Activated CD8-positive, alpha-beta memory T cell treated with anti-CD3 and anti-CD28 coated beads, Interleukin-2, amount 50 U/mL, for 24 hours (primary cell): ENCODE data around the gene NXN.
"Not testable (repeated sequence)": the region's sequence is repeated elsewhere in the genome, so short reads cannot be mapped to it uniquely, and the experiment has no call there.

ENCODE experiments used
- DNase-seq: peaks from one replicate; pipeline ENCODE4 v3.0.0-alpha.2; 2020; ENCODE audit errors: extremely low read depth

Gene NXN

GRCh38 chr17:979212-979538 lies 401 bp downstream of the NXN start:
- DNase-seq, result no peak

- DNase-seq, result no peak
Measured at GRCh38 chr17:978103-979093, 1.2 kb downstream of the NXN start.

GRCh38 chr17:977166-977565 lies 2.4 kb downstream of the NXN start:
- no peak for DNase-seq

- no peak for DNase-seq
Measured at GRCh38 chr17:976312-976711, 3.3 kb downstream of the NXN start.

- DNase-seq, result no peak
Measured at GRCh38 chr17:975371-975915, 4.1 kb downstream of the NXN start.

GRCh38 chr17:974778-975177 lies 4.8 kb downstream of the NXN start:
- DNase-seq, result not testable (repeated sequence)

- no peak for DNase-seq
Measured at GRCh38 chr17:973053-973452, 6.5 kb downstream of the NXN start.

- DNase-seq, result not testable (repeated sequence)
Measured at GRCh38 chr17:971861-972260, 7.7 kb downstream of the NXN start.

GRCh38 chr17:970364-970763 lies 9.2 kb downstream of the NXN start:
- DNase-seq, result no peak

- no peak for DNase-seq
Measured at GRCh38 chr17:969811-970355, 9.7 kb downstream of the NXN start.

GRCh38 chr17:968812-969730 lies 10.5 kb downstream of the NXN start:
- DNase-seq, result no peak

GRCh38 chr17:967122-967521 lies 12.5 kb downstream of the NXN start:
- no peak for DNase-seq

GRCh38 chr17:965311-965989 lies 14.1 kb downstream of the NXN start:
- DNase-seq, result no peak

GRCh38 chr17:964876-965275 lies 14.7 kb downstream of the NXN start:
- no peak for DNase-seq

- no peak for DNase-seq
Measured at GRCh38 chr17:962670-963069, 16.9 kb downstream of the NXN start.

- DNase-seq, result no peak
Measured at GRCh38 chr17:962166-962565, 17.4 kb downstream of the NXN start.

- no peak for DNase-seq
Measured at GRCh38 chr17:958712-959451, 20.7 kb downstream of the NXN start.

- DNase-seq, result no peak
Measured at GRCh38 chr17:957856-958421, 21.6 kb downstream of the NXN start.

GRCh38 chr17:956905-957304 lies 22.7 kb downstream of the NXN start:
- no peak for DNase-seq

- DNase-seq, result no peak
Measured at GRCh38 chr17:954431-955164, 25.0 kb downstream of the NXN start.
